Common myeloid progenitor, CD34-positive (primary cell): ENCODE data around the gene ALK.

Experiments used
- CTCF ChIA-PET: fragments of 350-600 bp; sonication (Branson Sonifier 250); formaldehyde crosslinking; loops from one replicate; lab custom pipeline; 2021; ENCODE audit warnings: antibody characterized with exemption; lab: Charles Lee
- POLR2A ChIA-PET: fragments of 350-600 bp; sonication (Branson Sonifier 250); formaldehyde crosslinking; loops from one replicate; lab custom pipeline; 2021; ENCODE audit warnings: antibody characterized with exemption; lab: Charles Lee
- DNase-seq, 3 donors: peaks; one replicate each; pipeline versions ENCODE4 v3.0.0 to v3.0.0-alpha.2; 2013
- H3K27ac ChIP-seq, 2 experiments: 1 replicate in 1 of 2; 2 replicates in 1 of 2; pipeline ENCODE4 v1.7.0; 2013; ENCODE audit warnings: inconsistent platforms in 2 of 2, low read length in 2 of 2, mild to moderate bottlenecking in 2 of 2, low read depth in 1 of 2, moderate library complexity in 1 of 2; ENCODE audit not compliant: severe bottlenecking in 2 of 2, insufficient read depth in 1 of 2, poor library complexity in 1 of 2
- H3K27me3 ChIP-seq, 5 experiments: replicated peaks in 2 of 5; 1 replicate in 3 of 5; 2 replicates in 2 of 5; pipeline versions ENCODE4 v1.6.1 to v1.7.0; 2013; ENCODE audit warnings: low read length in 4 of 5, mild to moderate bottlenecking in 2 of 5, moderate library complexity in 2 of 5, inconsistent platforms in 1 of 5; ENCODE audit not compliant: insufficient read depth in 5 of 5, control insufficient read depth in 4 of 5
- H3K36me3 ChIP-seq, 4 experiments: 1 replicate in 2 of 4; 2 replicates in 2 of 4; pipeline versions ENCODE4 v1.6.1 to v1.7.0; 2013; ENCODE audit warnings: low read length in 3 of 4, control low read depth in 1 of 4, mild to moderate bottlenecking in 1 of 4; ENCODE audit not compliant: control insufficient read depth in 4 of 4, insufficient read depth in 4 of 4
- H3K4me1 ChIP-seq, 4 experiments: 1 replicate in 3 of 4; 2 replicates in 1 of 4; pipeline versions ENCODE4 v1.6.1 to v1.7.1; 2013; ENCODE audit warnings: low read length in 3 of 4, mild to moderate bottlenecking in 3 of 4, control low read depth in 1 of 4, inconsistent platforms in 1 of 4, moderate library complexity in 1 of 4; ENCODE audit not compliant: control insufficient read depth in 4 of 4, insufficient read depth in 4 of 4; ENCODE audit errors: control extremely low read depth in 1 of 4
- H3K4me3 ChIP-seq, 7 experiments: 1 replicate in 4 of 7; 2 replicates in 3 of 7; pipeline versions ENCODE4 v1.5.1 to v1.7.0; 2013; ENCODE audit warnings: mild to moderate bottlenecking in 7 of 7, low read length in 6 of 7, moderate library complexity in 6 of 7, inconsistent platforms in 2 of 7, low read depth in 2 of 7, control low read depth in 1 of 7; ENCODE audit not compliant: insufficient read depth in 4 of 7, control insufficient read depth in 1 of 7; ENCODE audit errors: extremely low read depth in 1 of 7
- H3K9me3 ChIP-seq, 5 experiments: 1 replicate in 4 of 5; 2 replicates in 1 of 5; pipeline versions ENCODE4 v1.6.1 to v1.7.1; 2013; ENCODE audit warnings: low read length in 4 of 5, mild to moderate bottlenecking in 2 of 5, inconsistent platforms in 1 of 5, low read depth in 1 of 5, moderate library complexity in 1 of 5; ENCODE audit not compliant: control insufficient read depth in 4 of 5, insufficient read depth in 2 of 5; ENCODE audit errors: control extremely low read depth in 1 of 5
- WGBS: methylation state at CpG from one replicate; pipeline ENCODE4 v1.1.5; 2013; ENCODE audit not compliant: insufficient coverage; 5-methylcytosine and 5-hydroxymethylcytosine counted together

The ALK gene

DNA sequence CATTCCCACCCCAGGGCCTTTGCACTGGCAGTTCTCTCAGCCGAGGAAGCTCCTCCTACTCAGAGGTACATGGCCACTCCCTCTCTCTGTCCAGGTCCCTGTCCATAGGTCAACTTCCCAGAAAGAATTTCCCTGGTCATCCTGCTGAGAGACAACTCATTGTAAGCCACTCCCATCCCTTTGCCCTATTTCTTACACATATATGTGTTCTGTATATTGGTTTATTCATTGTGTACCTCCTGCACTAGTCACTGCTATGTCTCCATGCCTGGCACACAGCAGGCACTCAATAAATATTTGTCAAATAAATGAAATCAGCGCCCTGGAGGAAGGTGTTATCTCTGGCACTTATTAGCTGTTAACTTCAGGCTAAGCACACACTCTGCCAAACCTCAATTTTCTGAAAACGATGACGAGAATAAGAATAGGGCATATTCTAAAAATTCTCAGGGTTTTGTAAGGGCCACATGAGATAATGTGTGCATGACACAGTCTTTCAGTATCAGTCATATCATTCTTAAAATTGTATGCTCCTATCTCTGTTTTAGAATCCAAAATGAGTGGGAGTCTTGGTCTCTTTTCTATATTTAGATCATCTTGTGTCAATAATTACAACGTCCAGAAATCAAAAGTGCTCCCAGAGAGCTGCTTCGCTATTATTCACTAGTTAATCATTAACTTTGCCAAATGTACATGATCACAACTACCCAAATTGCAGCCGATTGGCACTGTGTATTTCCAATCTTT, 198.0 kb downstream of the ALK start:
- 87% methylated on average over 3 of the region's 7 CpGs for WGBS
- H3K36me3 ChIP-seq: no peaks in the 10 kb centered on the region
- DNase-seq: no peak
- no peak overlapping the region for H3K27ac ChIP-seq
- H3K4me3 ChIP-seq: no peak overlapping the region
- POLR2A ChIA-PET: no interaction called here
- no peaks in the 10 kb centered on the region for H3K9me3 ChIP-seq
- no peaks in the 10 kb centered on the region for H3K27me3 ChIP-seq
- no peaks in the 10 kb centered on the region for H3K4me1 ChIP-seq
- CTCF ChIA-PET: interaction anchor here (1.2 kb wide), 1 partner anchor 10 kb away, joined by 3 read pairs; no protein-coding TSS in a partner anchor

DNA sequence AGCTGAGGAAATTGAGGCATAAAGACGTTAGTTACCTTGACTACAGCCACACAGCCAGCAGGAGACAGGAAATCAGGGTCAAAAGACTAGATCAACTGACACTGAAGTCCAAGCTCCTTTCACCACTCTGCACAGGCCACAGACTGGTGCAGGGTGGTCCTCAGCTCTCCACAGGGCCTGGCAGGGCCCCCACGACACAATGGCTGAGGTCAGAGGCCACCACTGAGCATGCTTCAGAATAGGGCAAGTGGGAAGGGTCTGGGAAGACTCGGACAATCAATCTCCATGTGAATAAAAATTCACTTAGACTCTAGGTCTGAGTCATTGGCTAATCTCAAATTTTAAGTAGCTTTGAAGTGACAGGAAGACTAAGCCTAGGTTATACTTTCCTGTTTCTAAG, 201.7 kb downstream of the ALK start:
- H3K36me3 ChIP-seq: no peaks in the 10 kb centered on the region
- WGBS: 97% methylated on average over 3 of the region's 3 CpGs
- no peak for DNase-seq
- CTCF ChIA-PET: no interaction called here
- H3K4me3 ChIP-seq: no peak overlapping the region
- no peaks in the 10 kb centered on the region for H3K9me3 ChIP-seq
- no peak overlapping the region for H3K27ac ChIP-seq
- POLR2A ChIA-PET: no interaction called here
- peaks cover 0 to 3% (median 0%) of the 10 kb centered on the region in 4 experiments for H3K4me1 ChIP-seq
- no peaks in the 10 kb centered on the region for H3K27me3 ChIP-seq

DNA sequence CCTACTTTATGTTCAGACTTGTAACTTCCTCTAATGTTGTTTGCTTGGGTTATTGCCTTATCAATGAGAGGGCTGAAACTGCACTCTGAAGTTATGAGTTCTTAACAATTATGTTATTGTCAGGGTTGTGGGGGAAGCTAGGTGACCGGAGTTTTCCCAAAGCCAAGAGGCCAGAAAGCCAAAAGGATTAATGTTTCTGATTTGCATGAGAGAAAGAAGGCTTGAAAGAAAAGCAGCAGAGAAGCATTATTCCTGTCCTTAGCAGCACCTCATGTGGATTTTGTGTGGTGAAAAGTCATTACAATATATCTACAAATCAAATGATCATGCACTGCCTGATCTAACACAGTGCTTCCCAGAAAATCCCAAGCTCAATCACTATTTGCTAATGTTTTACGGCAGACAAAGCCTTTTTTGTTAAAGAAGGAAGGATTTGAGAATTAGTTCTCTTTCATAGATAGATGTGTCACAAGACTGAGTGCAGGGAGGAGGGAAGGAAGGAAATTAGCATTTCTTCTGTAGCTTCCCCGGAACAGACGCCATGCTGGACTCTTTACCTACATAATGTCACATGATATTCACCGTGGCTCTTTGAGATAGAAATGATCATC, 203.2 kb downstream of the ALK start:
- Histone ChIP-seq H3K4me3 (no peak overlapping the region), H3K27ac (no peak overlapping the region), H3K4me1 (peaks cover 0 to 3% (median 0%) of the 10 kb centered on the region in 4 experiments), H3K9me3 (no peaks in the 10 kb centered on the region), H3K27me3 (no peaks in the 10 kb centered on the region), H3K36me3 (no peaks in the 10 kb centered on the region)
- no peak for DNase-seq
- POLR2A ChIA-PET: no interaction called here
- WGBS: 96% methylated on average over 5 of the region's 5 CpGs
- CTCF ChIA-PET: interaction anchor here (0.8 kb wide), 1 partner anchor 75 kb away, joined by 3 read pairs; no protein-coding TSS in a partner anchor

DNA sequence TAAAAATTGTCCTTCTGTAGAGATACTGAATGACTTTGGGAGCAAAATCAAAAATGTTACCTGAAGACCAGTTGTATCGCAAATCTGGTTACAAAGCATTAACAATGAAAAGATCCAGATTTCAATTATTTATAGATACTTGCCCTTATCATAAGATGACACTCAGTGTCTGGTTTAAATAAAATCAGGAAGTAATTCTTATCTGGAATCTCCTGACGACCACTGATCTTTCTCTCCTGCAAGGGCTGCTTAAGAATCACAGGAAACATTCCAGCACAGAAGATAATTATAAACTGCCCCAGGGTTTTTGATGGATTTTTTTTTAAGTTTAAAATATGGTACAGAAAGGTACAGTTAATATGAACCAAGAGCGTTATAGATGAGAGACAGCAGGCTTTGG, 205.7 kb downstream of the ALK start:
- Histone ChIP-seq H3K36me3 (no peaks in the 10 kb centered on the region), H3K4me3 (no peak overlapping the region), H3K27me3 (no peaks in the 10 kb centered on the region), H3K27ac (no peak overlapping the region), H3K4me1 (peaks cover 0 to 3% (median 0%) of the 10 kb centered on the region in 4 experiments), H3K9me3 (no peaks in the 10 kb centered on the region)
- DNase-seq: peak in 2 of 3 donors; percentile 3 to 18
- ChIA-PET CTCF (interaction anchor here (1.7 kb wide), 1 partner anchor 26 kb away, joined by 5 read pairs; no protein-coding TSS in a partner anchor), POLR2A (no interaction called here)
- 0% methylated on average over 1 of the region's 3 CpGs for WGBS

DNA sequence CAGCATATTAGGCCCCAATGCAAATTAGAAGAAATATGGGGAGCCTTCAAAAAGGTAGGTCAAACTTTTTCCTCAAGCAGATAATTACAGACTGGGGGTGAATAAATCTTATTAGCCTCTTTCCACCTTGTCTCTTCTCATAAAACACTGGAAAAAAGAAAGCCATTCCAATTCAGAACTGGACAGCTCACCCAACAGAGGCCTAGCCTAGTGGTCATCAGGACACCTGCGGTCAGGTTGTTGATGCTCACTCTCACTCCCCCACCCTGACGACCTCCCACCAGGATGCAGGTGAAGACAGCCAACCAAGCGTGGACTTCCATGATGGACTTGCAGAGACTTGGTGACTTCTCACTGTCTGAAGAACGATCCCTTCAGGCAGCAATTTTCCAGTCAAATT, 207.1 kb downstream of the ALK start:
- H3K36me3 ChIP-seq: no peaks in the 10 kb centered on the region
- peaks cover 0 to 4% (median 0%) of the 10 kb centered on the region in 5 experiments for H3K9me3 ChIP-seq
- no peak overlapping the region for H3K27ac ChIP-seq
- H3K4me1 ChIP-seq: peaks cover 0 to 3% (median 0%) of the 10 kb centered on the region in 4 experiments
- no peak for DNase-seq
- CTCF ChIA-PET: interaction anchor here (1.3 kb wide), 1 partner anchor 8 kb away, joined by 3 read pairs; no protein-coding TSS in a partner anchor
- no peaks in the 10 kb centered on the region for H3K27me3 ChIP-seq
- WGBS: 100% methylated on average over 4 of the region's 4 CpGs
- POLR2A ChIA-PET: interaction anchor here (0.6 kb wide), 1 partner anchor 116 kb away, joined by 3 read pairs; no protein-coding TSS in a partner anchor
- no peak overlapping the region for H3K4me3 ChIP-seq

DNA sequence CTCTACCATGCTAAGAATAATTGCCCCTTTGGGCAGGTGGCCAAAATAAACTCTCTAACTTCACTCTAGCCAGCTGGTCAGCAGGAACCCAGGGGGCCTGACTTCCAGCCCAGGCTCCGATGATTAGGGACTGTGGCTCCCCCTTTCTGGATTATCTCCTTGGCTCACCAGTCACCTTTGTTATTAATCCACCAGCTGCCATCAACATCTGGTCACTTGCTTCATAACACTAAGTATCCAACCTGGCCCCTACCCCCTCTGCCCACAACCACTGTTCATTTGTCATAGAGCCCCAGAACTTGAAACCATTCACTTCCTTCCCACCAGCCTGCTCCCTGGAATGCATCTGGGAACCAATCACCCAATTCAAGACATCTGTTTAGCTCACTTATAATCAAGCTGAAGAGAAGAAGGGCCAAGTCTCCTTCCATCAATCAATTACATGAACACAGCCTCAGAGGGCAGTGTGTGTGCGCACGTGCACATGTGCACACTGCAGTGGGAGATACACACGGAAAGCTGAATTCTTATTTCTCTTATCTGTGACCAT, 215.1 kb downstream of the ALK start:
- peaks cover 0 to 4% (median 0%) of the 10 kb centered on the region in 5 experiments for H3K9me3 ChIP-seq
- no peak overlapping the region for H3K4me3 ChIP-seq
- no peaks in the 10 kb centered on the region for H3K27me3 ChIP-seq
- ChIA-PET POLR2A (no interaction called here), CTCF (no interaction called here)
- H3K4me1 ChIP-seq: peaks cover 0 to 9% (median 0%) of the 10 kb centered on the region in 4 experiments
- no peaks in the 10 kb centered on the region for H3K36me3 ChIP-seq
- no peak for DNase-seq
- H3K27ac ChIP-seq: no peak overlapping the region
- WGBS: 100% methylated on average over 1 of the region's 4 CpGs
